Type B pancreatic cell (in vitro differentiated cells): ENCODE data around the gene NOP9. TPM values are rescaled to one million over a fixed set of nuclear protein-coding genes. Genes with fewer than 3 reads are reported as not detected.

Source experiments
- DNase-seq: peaks from one replicate; pipeline ENCODE4 v3.0.0; 2021; ENCODE audit warnings: mixed read lengths; ENCODE audit not compliant: unreplicated experiment; ENCODE audit errors: extremely low spot score
- H3K27ac Mint-ChIP-seq: 2 replicates; pipeline ENCODE4 v1.8.0; 2021; ENCODE audit warnings: mild to moderate bottlenecking, mixed read lengths
- H3K27me3 Mint-ChIP-seq: 2 replicates; pipeline ENCODE4 v1.8.0; 2021; ENCODE audit warnings: mixed read lengths
- H3K36me3 Mint-ChIP-seq: 2 replicates; pipeline ENCODE4 v1.8.0; 2021; ENCODE audit warnings: mixed read lengths
- H3K4me1 Mint-ChIP-seq: one replicate; pipeline ENCODE4 v1.8.0; 2021; ENCODE audit warnings: mixed read lengths; ENCODE audit not compliant: unreplicated experiment
- H3K4me3 Mint-ChIP-seq: 2 replicates; pipeline ENCODE4 v1.8.0; 2021; ENCODE audit warnings: mild to moderate bottlenecking, mixed read lengths
- H3K9me3 Mint-ChIP-seq: 2 replicates; pipeline ENCODE4 v1.8.0; 2021; ENCODE audit warnings: mixed read lengths
- total RNA-seq: library from RNA; stranded (reverse); gene quantifications from 2 replicates; pipeline ENCODE4 v1.2.1, GENCODE V29; 2021; ENCODE audit warnings: low replicate concordance
- TF ChIP-seq, protein P1 (sequence below): fragments of 200-600 bp; sonication (generic); conservative IDR thresholded peaks from 2 replicates; pipeline ENCODE4 v1.5.0; 2021; ENCODE audit warnings: antibody characterized with exemption, mild to moderate bottlenecking

Gene NOP9
- total RNA-seq, 1 donor from 2014 or later: 33.9 TPM

DNA sequence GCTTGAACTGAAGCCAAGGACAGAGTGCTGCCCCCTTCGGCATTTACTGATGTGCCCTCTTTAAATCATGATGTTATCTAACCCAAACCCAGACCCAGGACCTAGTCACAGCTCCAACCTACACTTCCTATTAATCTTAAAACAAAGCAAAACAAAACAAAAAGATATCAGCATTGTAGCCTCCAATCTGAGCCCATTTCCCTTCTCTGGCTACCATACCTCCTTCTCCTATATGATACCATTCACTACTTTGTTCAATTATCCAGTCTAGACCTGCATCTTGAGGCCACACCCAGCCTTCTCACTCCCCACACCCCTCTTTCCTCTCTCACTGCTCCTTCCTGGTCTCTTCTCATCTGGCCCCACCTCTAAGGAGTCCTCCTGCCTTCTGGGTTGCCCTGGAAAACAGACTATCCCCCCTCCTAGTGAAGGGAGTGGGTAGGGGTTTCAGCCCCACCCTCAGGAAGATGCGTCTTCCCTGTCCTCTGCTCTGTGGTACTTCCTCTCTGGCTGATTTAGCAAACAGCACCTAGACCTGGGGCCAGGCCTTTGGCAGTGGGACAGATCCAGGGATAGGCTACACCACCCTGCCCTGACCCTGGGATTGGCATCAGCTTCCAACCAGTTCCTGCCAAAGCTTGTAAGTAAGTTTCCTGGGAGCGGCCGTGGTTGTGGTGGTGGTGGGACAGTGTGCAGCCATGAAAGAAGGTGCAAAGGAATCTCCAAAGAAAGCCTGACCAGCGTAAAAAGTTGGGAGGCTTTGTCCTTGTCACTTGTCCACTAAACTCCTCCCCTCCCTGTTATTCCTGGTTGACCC lies 14.9 kb downstream of the NOP9 start:
- Mint-ChIP-seq H3K36me3 (no peaks in the 10 kb centered on the region), H3K9me3 (no peaks in the 10 kb centered on the region), H3K4me1 (peaks cover 8% of the 10 kb centered on the region), H3K27ac (no peak overlapping the region), H3K4me3 (no peak overlapping the region), H3K27me3 (peaks cover 34% of the 10 kb centered on the region)
- TF ChIP-seq, protein P1, sequence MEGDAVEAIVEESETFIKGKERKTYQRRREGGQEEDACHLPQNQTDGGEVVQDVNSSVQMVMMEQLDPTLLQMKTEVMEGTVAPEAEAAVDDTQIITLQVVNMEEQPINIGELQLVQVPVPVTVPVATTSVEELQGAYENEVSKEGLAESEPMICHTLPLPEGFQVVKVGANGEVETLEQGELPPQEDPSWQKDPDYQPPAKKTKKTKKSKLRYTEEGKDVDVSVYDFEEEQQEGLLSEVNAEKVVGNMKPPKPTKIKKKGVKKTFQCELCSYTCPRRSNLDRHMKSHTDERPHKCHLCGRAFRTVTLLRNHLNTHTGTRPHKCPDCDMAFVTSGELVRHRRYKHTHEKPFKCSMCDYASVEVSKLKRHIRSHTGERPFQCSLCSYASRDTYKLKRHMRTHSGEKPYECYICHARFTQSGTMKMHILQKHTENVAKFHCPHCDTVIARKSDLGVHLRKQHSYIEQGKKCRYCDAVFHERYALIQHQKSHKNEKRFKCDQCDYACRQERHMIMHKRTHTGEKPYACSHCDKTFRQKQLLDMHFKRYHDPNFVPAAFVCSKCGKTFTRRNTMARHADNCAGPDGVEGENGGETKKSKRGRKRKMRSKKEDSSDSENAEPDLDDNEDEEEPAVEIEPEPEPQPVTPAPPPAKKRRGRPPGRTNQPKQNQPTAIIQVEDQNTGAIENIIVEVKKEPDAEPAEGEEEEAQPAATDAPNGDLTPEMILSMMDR: no peak
- DNase-seq: no peak

DNA sequence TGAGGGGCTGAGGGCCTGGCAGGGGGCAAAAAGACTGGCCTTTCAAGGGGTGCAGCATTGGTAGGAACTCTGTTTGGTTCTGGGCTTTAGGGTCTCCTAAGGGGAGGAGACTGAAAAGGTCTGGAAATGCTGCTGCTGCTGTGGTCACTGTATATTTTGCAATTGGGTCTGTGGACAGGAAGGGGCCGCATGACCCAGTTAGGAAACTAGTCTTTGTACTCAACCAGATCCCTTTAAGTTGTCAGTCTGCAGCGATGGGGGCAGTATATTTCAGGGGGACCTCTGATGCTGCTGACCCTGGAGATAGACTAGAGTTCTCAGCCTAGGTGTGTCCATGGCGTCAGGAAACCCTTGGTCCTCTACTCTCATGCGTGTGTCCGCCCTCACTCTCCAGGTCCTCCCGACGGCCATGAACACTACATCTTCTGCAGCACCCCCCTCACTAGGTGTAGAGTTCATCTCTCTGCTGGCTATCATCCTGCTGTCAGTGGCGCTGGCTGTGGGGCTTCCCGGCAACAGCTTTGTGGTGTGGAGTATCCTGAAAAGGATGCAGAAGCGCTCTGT lies 15.7 kb downstream of the NOP9 start:
- TF ChIP-seq, protein P1: no peak
- no peak for DNase-seq
- H3K27me3 Mint-ChIP-seq: peaks cover 41% of the 10 kb centered on the region
- no peaks in the 10 kb centered on the region for H3K9me3 Mint-ChIP-seq
- peaks cover 8% of the 10 kb centered on the region for H3K4me1 Mint-ChIP-seq
- H3K36me3 Mint-ChIP-seq: no peaks in the 10 kb centered on the region
- H3K4me3 Mint-ChIP-seq: no peak overlapping the region
- H3K27ac Mint-ChIP-seq: no peak overlapping the region

- no peak for DNase-seq
- Mint-ChIP-seq H3K9me3 (no peaks in the 10 kb centered on the region), H3K4me1 (peaks cover 8% of the 10 kb centered on the region), H3K27ac (no peak overlapping the region), H3K4me3 (no peak overlapping the region), H3K27me3 (peaks cover 43% of the 10 kb centered on the region), H3K36me3 (no peaks in the 10 kb centered on the region)
- TF ChIP-seq, protein P1: no peak
Measured at GRCh38 chr14:24315807-24316596, 16.4 kb downstream of the NOP9 start.

DNA sequence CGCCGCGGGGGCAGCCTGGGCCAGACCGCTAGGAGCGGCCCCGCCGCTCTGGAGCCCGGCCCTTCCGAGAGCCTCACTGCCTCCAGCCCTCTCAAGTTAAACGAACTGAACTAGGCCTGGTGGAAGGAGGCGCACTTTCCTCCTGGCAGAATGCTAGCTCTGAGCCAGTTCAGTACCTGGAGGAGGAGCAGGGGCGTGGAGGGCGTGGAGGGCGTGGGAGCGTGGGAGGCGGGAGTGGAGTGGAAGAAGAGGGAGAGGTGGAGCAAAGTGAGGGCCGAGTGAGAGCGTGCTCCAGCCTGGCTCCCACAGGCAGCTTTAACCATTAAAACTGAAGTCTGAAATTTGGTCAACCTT lies 16.9 kb downstream of the NOP9 start:
- Mint-ChIP-seq H3K4me1 (peaks cover 8% of the 10 kb centered on the region), H3K27me3 (peaks cover 44% of the 10 kb centered on the region), H3K27ac (no peak overlapping the region), H3K36me3 (no peaks in the 10 kb centered on the region), H3K4me3 (no peak overlapping the region), H3K9me3 (no peaks in the 10 kb centered on the region)
- TF ChIP-seq, protein P1: no peak
- no peak for DNase-seq

DNA sequence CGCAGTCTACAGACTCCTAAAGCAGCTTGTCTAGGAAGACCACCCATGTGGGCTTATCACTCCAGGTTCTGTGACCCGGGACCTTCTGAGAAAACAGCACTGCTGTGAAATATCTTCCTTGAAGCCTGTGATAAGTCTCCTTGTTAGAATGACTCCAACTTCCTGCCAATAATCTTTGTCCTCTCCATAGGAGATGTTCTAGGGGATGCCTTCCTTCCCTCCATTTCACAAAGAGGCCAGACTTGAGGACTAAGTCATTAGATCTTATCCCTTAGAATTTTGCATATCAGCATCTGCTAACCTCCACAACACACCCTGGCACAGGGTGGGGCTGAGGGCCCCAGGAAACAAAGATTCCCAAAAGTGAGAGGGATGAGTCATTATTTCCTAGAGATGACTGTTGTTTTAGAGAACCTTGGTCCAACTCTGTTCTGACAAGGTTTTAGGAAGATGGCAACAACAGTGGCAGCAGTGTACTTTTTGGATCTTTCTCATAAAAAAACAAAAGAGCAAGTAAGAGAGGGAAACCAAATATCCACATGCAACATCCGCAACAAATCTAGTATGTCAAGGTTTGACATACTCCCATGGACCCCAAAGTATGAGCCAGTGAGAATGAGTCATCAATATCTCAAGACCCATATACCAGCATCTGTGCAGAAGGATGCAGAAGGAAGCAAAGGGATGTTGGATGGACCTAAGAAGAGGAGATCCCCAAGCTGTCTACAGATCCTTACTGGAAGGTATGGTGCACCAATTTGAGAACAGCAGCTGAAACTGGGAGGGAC lies 17.7 kb downstream of the NOP9 start:
- DNase-seq: no peak
- Mint-ChIP-seq H3K4me3 (no peak overlapping the region), H3K27me3 (peaks cover 50% of the 10 kb centered on the region), H3K27ac (no peak overlapping the region), H3K36me3 (no peaks in the 10 kb centered on the region), H3K9me3 (no peaks in the 10 kb centered on the region), H3K4me1 (peaks cover 8% of the 10 kb centered on the region)
- TF ChIP-seq, protein P1: no peak
